Measurements from ENCODE around the gene NRCAM. TPM values are rescaled to one million over a fixed set of nuclear protein-coding genes. Genes with fewer than 3 reads are reported as not detected.

NRCAM gene
- total RNA-seq, 1 experiment from 2014 or later = 40.3 TPM

- H3K27me3 ChIP-seq (ENCODE audit: insufficient read depth, low read depth) = no peaks in the 10 kb centered on the region
- BruUV-seq (replicated peaks) = no TSS peak
- intact Hi-C loops (cut with micrococcal nuclease; ENCODE audit: unreplicated experiment) = no loop called here
Observed at GRCh38 chr7:108418946-108419345, 37.3 kb downstream of the NRCAM start.

GRCh38 chr7:108417926-108418325, 38.3 kb downstream of the NRCAM start:
- no peak for DNase-seq
- TF ChIP-seq CTCF (conservative IDR thresholded peaks at IDR 0.05) = no peak
- no peak for TF ChIP-seq EZH2 (IDR thresholded peaks at IDR 0.05; ENCODE audit: low read depth)
- POLR2A ChIA-PET (ENCODE audit: unreplicated experiment) = no interaction called here

More at GRCh38 chr7:108418946-108419345, 37.3 kb downstream of the NRCAM start:
- no peak overlapping the region for H2AFZ ChIP-seq
- H4K20me1 ChIP-seq (ENCODE audit: insufficient read depth) = no peaks in the 10 kb centered on the region
- peaks cover 5% of the 10 kb centered on the region; the same call in 1 of the 2 replicates for H3F3A ChIP-seq (ENCODE audit: insufficient read depth, low read depth)
- CTCF ChIA-PET = no interaction called here
- H3K4me1 ChIP-seq (replicated peaks; ENCODE audit: insufficient read depth) = peaks cover 15% of the 10 kb centered on the region; the same call in 1 of the 2 replicates
- H3K4me3 ChIP-seq = no peak overlapping the region
- no peak overlapping the region for H3K27ac ChIP-seq
- H3K36me3 ChIP-seq (ENCODE audit: low read depth) = no peaks in the 10 kb centered on the region
- H3K4me2 ChIP-seq = no peak overlapping the region
- DNase-seq = no peak
- no peaks in the 10 kb centered on the region for H3K79me2 ChIP-seq (ENCODE audit: low read depth)
- H3K9me3 ChIP-seq (ENCODE audit: insufficient read depth, low read depth) = no peaks in the 10 kb centered on the region
- no peak for TF ChIP-seq CTCF (conservative IDR thresholded peaks at IDR 0.05)
- TF ChIP-seq EZH2 (IDR thresholded peaks at IDR 0.05; ENCODE audit: low read depth) = no peak
- POLR2A ChIA-PET (ENCODE audit: unreplicated experiment) = no interaction called here
- no peaks in the 10 kb centered on the region for H3K9me2 ChIP-seq (ENCODE audit: insufficient read depth)

GRCh38 chr7:108417144-108417543, 39.1 kb downstream of the NRCAM start:
- H3F3A ChIP-seq (ENCODE audit: insufficient read depth, low read depth) = peaks cover 5% of the 10 kb centered on the region; the same call in 1 of the 2 replicates
- no peaks in the 10 kb centered on the region for H3K27me3 ChIP-seq (ENCODE audit: insufficient read depth, low read depth)
- no peak overlapping the region for H3K27ac ChIP-seq
- no peaks in the 10 kb centered on the region for H3K9me2 ChIP-seq (ENCODE audit: insufficient read depth)
- H3K4me3 ChIP-seq = no peak overlapping the region
- no peak for DNase-seq
- no peaks in the 10 kb centered on the region for H3K36me3 ChIP-seq (ENCODE audit: low read depth)
- POLR2A ChIA-PET (ENCODE audit: unreplicated experiment) = no interaction called here
- H3K79me2 ChIP-seq (ENCODE audit: low read depth) = no peaks in the 10 kb centered on the region
- no peaks in the 10 kb centered on the region for H4K20me1 ChIP-seq (ENCODE audit: insufficient read depth)
- no peak overlapping the region for H2AFZ ChIP-seq
- BruUV-seq (replicated peaks) = no TSS peak
- H3K4me2 ChIP-seq = no peak overlapping the region
- peaks cover 18% of the 10 kb centered on the region; the same call in 1 of the 2 replicates for H3K4me1 ChIP-seq (replicated peaks; ENCODE audit: insufficient read depth)
- CTCF ChIA-PET = no interaction called here
- TF ChIP-seq EZH2 (IDR thresholded peaks at IDR 0.05; ENCODE audit: low read depth) (no peak), CTCF (conservative IDR thresholded peaks at IDR 0.05) (no peak)
- H3K9me3 ChIP-seq (ENCODE audit: insufficient read depth, low read depth) = no peaks in the 10 kb centered on the region
- intact Hi-C loops (cut with micrococcal nuclease; ENCODE audit: unreplicated experiment) = loop anchor here (2.0 kb wide), 1 partner anchor 76 kb away; no protein-coding TSS in a partner anchor

More at GRCh38 chr7:108417926-108418325, 38.3 kb downstream of the NRCAM start:
- H3K4me3 ChIP-seq = no peak overlapping the region
- peaks cover 18% of the 10 kb centered on the region; the same call in 1 of the 2 replicates for H3K4me1 ChIP-seq (replicated peaks; ENCODE audit: insufficient read depth)
- H3K9me3 ChIP-seq (ENCODE audit: insufficient read depth, low read depth) = no peaks in the 10 kb centered on the region
- peaks cover 5% of the 10 kb centered on the region; the same call in 1 of the 2 replicates for H3F3A ChIP-seq (ENCODE audit: insufficient read depth, low read depth)
- intact Hi-C loops (cut with micrococcal nuclease; ENCODE audit: unreplicated experiment) = loop anchor here (2.0 kb wide), 1 partner anchor 77 kb away; no protein-coding TSS in a partner anchor
- H2AFZ ChIP-seq = no peak overlapping the region
- H3K4me2 ChIP-seq = no peak overlapping the region
- no peaks in the 10 kb centered on the region for H3K27me3 ChIP-seq (ENCODE audit: insufficient read depth, low read depth)
- H3K27ac ChIP-seq = no peak overlapping the region
- H3K79me2 ChIP-seq (ENCODE audit: low read depth) = no peaks in the 10 kb centered on the region
- H3K36me3 ChIP-seq (ENCODE audit: low read depth) = no peaks in the 10 kb centered on the region
- no TSS peak for BruUV-seq (replicated peaks)
- CTCF ChIA-PET = no interaction called here
- no peaks in the 10 kb centered on the region for H4K20me1 ChIP-seq (ENCODE audit: insufficient read depth)
- H3K9me2 ChIP-seq (ENCODE audit: insufficient read depth) = no peaks in the 10 kb centered on the region

Data from PC-9 (cell line).